H1 (cell line): ENCODE results near the gene SLC34A1. TPM values are rescaled to one million over a fixed set of nuclear protein-coding genes. Genes with fewer than 3 reads are reported as not detected.

Source experiments
- CTCF ChIA-PET: fragments of 300-600 bp; sonication (Branson Sonifier 250); formaldehyde crosslinking; loops from one replicate; lab custom pipeline; 2021; ENCODE audit not compliant: partially characterized antibody; lab: Charles Lee
- POLR2A ChIA-PET: fragments of 300-600 bp; sonication (Branson Sonifier 250); formaldehyde crosslinking; loops from one replicate; lab custom pipeline; 2021; ENCODE audit warnings: inconsistent platforms; ENCODE audit not compliant: partially characterized antibody; lab: Charles Lee
- DNase-seq, 2 experiments: peaks; one replicate each; pipeline versions ENCODE4 v3.0.0 to v3.0.0-alpha.2; 2010 to 2022; ENCODE audit warnings: low spot score in 2 of 2, low read depth in 1 of 2, mixed read lengths in 1 of 2
- FAIRE-seq: peaks from 2 replicates; lab custom pipeline; 2011; peaks lifted over from hg19 to GRCh38; lab: Jason Lieb, UNC
- H2AFZ ChIP-seq: 2 replicates; pipeline ENCODE4 v1.8.1; 2012; ENCODE audit warnings: low read length, inconsistent platforms
- H2AK5ac ChIP-seq: 2 replicates; pipeline ENCODE4 v1.6.1; 2013; ENCODE audit warnings: low read depth, low read length
- H2BK120ac ChIP-seq: replicated peaks from 2 replicates; pipeline ENCODE3; 2013; ENCODE audit warnings: low read depth, low read length, inconsistent platforms
- H2BK12ac ChIP-seq: 2 replicates; pipeline ENCODE4 v1.6.1; 2013; ENCODE audit warnings: low read depth, low read length
- H2BK15ac ChIP-seq: 2 replicates; pipeline ENCODE4 v1.6.1; 2013; ENCODE audit warnings: low read length
- H2BK20ac ChIP-seq: 2 replicates; pipeline ENCODE4 v1.6.1; 2013; ENCODE audit warnings: low read length
- H2BK5ac ChIP-seq: 2 replicates; pipeline ENCODE4 v1.6.1; 2013; ENCODE audit warnings: low read depth, low read length
- H3K14ac ChIP-seq: 2 replicates; pipeline ENCODE4 v1.6.1; 2013; ENCODE audit warnings: inconsistent platforms; ENCODE audit not compliant: insufficient read length
- H3K18ac ChIP-seq: 2 replicates; pipeline ENCODE4 v1.6.1; 2013; ENCODE audit warnings: low read length; ENCODE audit errors: extremely low read depth
- H3K23ac ChIP-seq: 2 replicates; pipeline ENCODE4 v1.6.1; 2013; ENCODE audit warnings: inconsistent platforms; ENCODE audit not compliant: insufficient read length
- H3K23me2 ChIP-seq: 2 replicates; pipeline ENCODE4 v1.6.1; 2013; ENCODE audit warnings: low read depth, low read length
- H3K27ac ChIP-seq: 2 replicates; pipeline ENCODE4 v1.6.1; 2011; ENCODE audit warnings: low read depth, low read length, inconsistent platforms
- H3K27me3 ChIP-seq, 4 experiments: replicated peaks in 1 of 4; 1 replicate in 1 of 4; 2 replicates in 3 of 4; pipeline versions ENCODE4 v1.6.1 to v1.8.1; 2011 to 2013; ENCODE audit warnings: low read length in 3 of 4, mild to moderate bottlenecking in 3 of 4, inconsistent platforms in 2 of 4, mixed read lengths in 2 of 4, moderate library complexity in 1 of 4; ENCODE audit not compliant: control insufficient read depth in 3 of 4, insufficient read depth in 3 of 4; ENCODE audit errors: extremely low read depth in 1 of 4
- H3K36me3 ChIP-seq, 4 experiments: 2 replicates each; pipeline versions ENCODE4 v1.6.1 to v1.8.1; 2011 to 2013; ENCODE audit warnings: mild to moderate bottlenecking in 4 of 4, low read length in 3 of 4, moderate library complexity in 2 of 4, control low read depth in 1 of 4, inconsistent platforms in 1 of 4; ENCODE audit not compliant: insufficient read depth in 4 of 4, control insufficient read depth in 2 of 4
- H3K4ac ChIP-seq: replicated peaks from 2 replicates; pipeline ENCODE3; 2013; ENCODE audit warnings: low read length, low read depth, mixed read lengths, inconsistent platforms; ENCODE audit not compliant: insufficient read length
- H3K4me1 ChIP-seq, 4 experiments: replicated peaks in 1 of 4; 1 replicate in 1 of 4; 2 replicates in 3 of 4; pipeline versions ENCODE4 v1.6.1 to v1.8.1; 2011 to 2013; ENCODE audit warnings: low read length in 3 of 4, inconsistent platforms in 2 of 4, mixed read lengths in 1 of 4; ENCODE audit not compliant: insufficient read depth in 4 of 4, control insufficient read depth in 3 of 4
- H3K4me2 ChIP-seq, 2 experiments: 2 replicates each; pipeline versions ENCODE4 v1.6.1 to v1.8.1; 2011 to 2013; ENCODE audit warnings: low read depth in 2 of 2, low read length in 2 of 2, control low read depth in 1 of 2, inconsistent platforms in 1 of 2, mild to moderate bottlenecking in 1 of 2; ENCODE audit not compliant: insufficient read depth in 1 of 2
- H3K4me3 ChIP-seq, 4 experiments: fragments of 200-600, 300-600 bp in 1 of 4; sonication (generic), shearing (Covaris generic), sonication (Bioruptor Twin) in 1 of 4; 2 replicates each; pipeline versions ENCODE4 v1.5.1 to v1.8.1; 2011 to 2016; ENCODE audit warnings: low read length in 4 of 4, low read depth in 3 of 4, control low read depth in 2 of 4, inconsistent platforms in 2 of 4, mild to moderate bottlenecking in 2 of 4, mixed read lengths in 1 of 4, moderate library complexity in 1 of 4; ENCODE audit not compliant: insufficient read depth in 2 of 4; ENCODE audit errors: extremely low read depth in 1 of 4
- H3K56ac ChIP-seq: replicated peaks from 2 replicates; pipeline ENCODE3; 2013; ENCODE audit warnings: low read depth, mild to moderate bottlenecking, mixed read lengths, low read length, inconsistent platforms; ENCODE audit not compliant: insufficient read length
- H3K79me1 ChIP-seq: 2 replicates; pipeline ENCODE4 v1.6.1; 2013; ENCODE audit warnings: low read depth, low read length, control low read depth
- H3K79me2 ChIP-seq, 2 experiments: 2 replicates each; pipeline versions ENCODE4 v1.6.1 to v1.8.1; 2012 to 2013; ENCODE audit warnings: low read length in 2 of 2, mild to moderate bottlenecking in 2 of 2, inconsistent platforms in 1 of 2; ENCODE audit not compliant: insufficient read depth in 2 of 2, control insufficient read depth in 1 of 2
- H3K9ac ChIP-seq, 4 experiments: replicated peaks in 1 of 4; 1 replicate in 1 of 4; 2 replicates in 3 of 4; pipeline versions ENCODE4 v1.6.1 to v1.8.1; 2011 to 2013; ENCODE audit warnings: low read depth in 3 of 4, low read length in 3 of 4, control low read depth in 2 of 4, mild to moderate bottlenecking in 2 of 4, moderate library complexity in 2 of 4, inconsistent platforms in 1 of 4; ENCODE audit errors: extremely low read depth in 1 of 4
- H3K9me3 ChIP-seq, 2 experiments: 2 replicates each; pipeline versions ENCODE4 v1.6.1 to v1.8.1; 2012 to 2013; ENCODE audit warnings: mild to moderate bottlenecking in 2 of 2, moderate library complexity in 2 of 2, control low read depth in 1 of 2, inconsistent platforms in 1 of 2, low read depth in 1 of 2, low read length in 1 of 2, mixed read lengths in 1 of 2; ENCODE audit not compliant: insufficient read depth in 2 of 2
- H4K20me1 ChIP-seq, 2 experiments: replicated peaks in 1 of 2; 2 replicates each; pipeline versions ENCODE3 to v1.8.1; 2011 to 2013; ENCODE audit warnings: inconsistent platforms in 2 of 2, low read length in 2 of 2, mild to moderate bottlenecking in 1 of 2; ENCODE audit not compliant: insufficient read depth in 2 of 2, control insufficient read depth in 1 of 2
- H4K5ac ChIP-seq: 2 replicates; pipeline ENCODE4 v1.6.1; 2013; ENCODE audit warnings: low read length, low read depth, mixed read lengths, inconsistent platforms; ENCODE audit not compliant: insufficient read length
- H4K8ac ChIP-seq: 2 replicates; pipeline ENCODE4 v1.8.0; 2013; ENCODE audit warnings: mild to moderate bottlenecking, moderate library complexity, low read length, inconsistent platforms; ENCODE audit not compliant: insufficient read depth; ENCODE audit errors: extremely low read depth
- H4K91ac ChIP-seq: replicated peaks from 2 replicates; pipeline ENCODE3; 2013; ENCODE audit warnings: low read length, mixed read lengths, inconsistent platforms; ENCODE audit not compliant: insufficient read length
- BACH1 ChIP-seq: IDR thresholded peaks from 2 replicates; pipeline ENCODE4 v1.6.1; 2012; ENCODE audit warnings: low read length, improper control_type of control experiment
- CEBPB ChIP-seq: IDR thresholded peaks from 2 replicates; pipeline ENCODE4 v1.6.1; 2012; ENCODE audit warnings: low read depth, low read length
- GABPA ChIP-seq: IDR thresholded peaks from 2 replicates; pipeline ENCODE4 v1.6.1; 2011; ENCODE audit warnings: mild to moderate bottlenecking, low read length, moderate library complexity, borderline replicate concordance; ENCODE audit not compliant: insufficient read depth
- KDM5A ChIP-seq: fragments of 200-600 bp; IDR thresholded peaks from 2 replicates; pipeline ENCODE4 v1.7.1; 2012; ENCODE audit warnings: mild to moderate bottlenecking, low read length, inconsistent platforms, mixed read lengths
- NRF1 ChIP-seq: IDR thresholded peaks from 2 replicates; pipeline ENCODE4 v1.6.1; 2011; ENCODE audit warnings: mild to moderate bottlenecking, low read depth, low read length, improper control_type of control experiment
- PHF8 ChIP-seq: fragments of 200-600 bp; sonication (generic); conservative IDR thresholded peaks from 2 replicates; pipeline ENCODE4 v1.7.1; 2012; ENCODE audit warnings: low read depth, mild to moderate bottlenecking, inconsistent platforms, low read length, moderate library complexity
- POLR2A ChIP-seq, 2 experiments: IDR thresholded peaks; 1 replicate in 1 of 2; 2 replicates in 1 of 2; pipeline ENCODE4 v1.6.1; 2011; ENCODE audit warnings: low read depth in 2 of 2, low read length in 2 of 2, mild to moderate bottlenecking in 2 of 2; ENCODE audit errors: control extremely low read depth in 1 of 2
- SIX5 ChIP-seq: IDR thresholded peaks from 2 replicates; pipeline ENCODE4 v1.6.1; 2011; ENCODE audit warnings: mild to moderate bottlenecking, low read depth, low read length
- SP2 ChIP-seq: IDR thresholded peaks from 2 replicates; pipeline ENCODE4 v1.6.1; 2012; ENCODE audit warnings: mild to moderate bottlenecking, low read length, inconsistent platforms
- WGBS, 2 experiments: shearing (Covaris generic) in 1 of 2; methylation state at CpG; one replicate each; pipeline versions ENCODE4 v1.1.6 to v1.1.7; 2013 to 2015; ENCODE audit warnings: low lambda C conversion rate in 2 of 2, mixed read lengths in 2 of 2, inconsistent platforms in 1 of 2, low coverage in 1 of 2, missing lambda C conversion rate in 1 of 2; ENCODE audit not compliant: insufficient replicate concordance in 2 of 2, insufficient coverage in 1 of 2, insufficient read length in 1 of 2; ENCODE audit errors: extremely low coverage in 1 of 2, missing lambda C conversion rate in 1 of 2; 5-methylcytosine and 5-hydroxymethylcytosine counted together
- polyA plus RNA-seq, 7 experiments: library from polyadenylated mRNA; depleted of rRNA in 3 of 7; stranded (reverse) in 5 of 7; unstranded in 2 of 7; fragments of >200 nt in 5 of 7; fragments of 200-250 nt in 2 of 7; gene quantifications; 1 replicate in 5 of 7; 2 replicates in 1 of 7; 4 replicates in 1 of 7; pipeline versions ENCODE4 v1.2.1 to v1.2.3, GENCODE V29; 2011 to 2013; ENCODE audit warnings: missing spikeins in 2 of 7, mixed read lengths in 2 of 7
- total RNA-seq: library from RNA; stranded (reverse); fragmentation: NEBNext Ultra II Directional; extraction: Animal tissue kit (Norgen Biotek cat#: 25700); gene quantifications from 2 replicates; pipeline ENCODE4 v1.2.1, GENCODE V29; 2021

Gene SLC34A1
- total and polyA plus RNA-seq, 2 of the 8 experiments (the other 6 are each of a cell fraction or from before 2014, with no cell fraction given): not detected

GRCh38 chr5:177397875-177398390, 13.7 kb downstream of the SLC34A1 start:
- Histone ChIP-seq H4K20me1 (no peaks in the 10 kb centered on the region), H3K56ac (no peak overlapping the region), H4K8ac (no peak overlapping the region), H3K4me1 (peaks cover 0 to 4% (median 4%) of the 10 kb centered on the region in 4 experiments; a peak in 4 of 7 replicates), H2BK20ac (no peak overlapping the region), H3K36me3 (no peaks in the 10 kb centered on the region), H3K4ac (no peak overlapping the region), H3K23ac (no peak overlapping the region), H4K91ac (no peak overlapping the region), H2BK12ac (no peak overlapping the region), H2BK120ac (no peak overlapping the region), H2BK5ac (no peak overlapping the region), H3K18ac (no peak overlapping the region), H2BK15ac (no peak overlapping the region), H3K9ac (no peak overlapping the region), H3K79me2 (no peaks in the 10 kb centered on the region), H2AFZ (no peak overlapping the region), H3K14ac (no peak overlapping the region), H3K27me3 (peaks cover 0 to 26% (median 18%) of the 10 kb centered on the region in 4 experiments; a peak in 6 of 7 replicates), H3K4me3 (no peak overlapping the region), H3K79me1 (no peaks in the 10 kb centered on the region), H3K4me2 (no peak overlapping the region), H3K27ac (no peak overlapping the region), H3K9me3 (no peaks in the 10 kb centered on the region), H3K23me2 (peaks cover under 1% of the 10 kb centered on the region; the same call in 1 of the 2 replicates), H4K5ac (no peak overlapping the region), H2AK5ac (no peak overlapping the region)
- no peak for FAIRE-seq
- DNase-seq: no peak
- TF ChIP-seq SP2: no peak
- no peak for TF ChIP-seq SIX5
- TF ChIP-seq GABPA: no peak
- no peak for TF ChIP-seq POLR2A (IDR thresholded peaks at IDR 0.05; ENCODE audit: control extremely low read depth in 1 of 2, low read depth in 2 of 2, low read length in 2 of 2)
- TF ChIP-seq BACH1: no peak
- TF ChIP-seq NRF1: no peak
- TF ChIP-seq PHF8: no peak
- TF ChIP-seq CEBPB: no peak
- no peak for TF ChIP-seq KDM5A
- ChIA-PET CTCF (interaction anchor here (0.8 to 18.7 kb wide), 3 partner anchors 13 to 51 kb away, joined by 3 to 363 read pairs (median 4); partner anchors contain the start of gene SLC34A1), POLR2A (interaction anchor here (1.0 to 10.8 kb wide), 4 partner anchors 11 to 57 kb away, joined by 3 to 143 read pairs (median 6); partner anchors contain the start of gene PRR7)
- 95% methylated on average over 10 of the region's 16 CpGs; no CpG with 5 or more reads in 1 of the 2 experiments for WGBS, 2 experiments
